GM08714 (cell line): ENCODE measurements around the gene ZBTB7A.

ENCODE experiments used
- H3K4me3 ChIP-seq: fragments of 200-500 bp; sonication (Bioruptor generic); 2 replicates; pipeline ENCODE4 v1.5.1; 2014; ENCODE audit warnings: mild to moderate bottlenecking, low read length, inconsistent platforms
- ZNF274 ChIP-seq: IDR thresholded peaks from 2 replicates; pipeline ENCODE4 v1.6.1; 2012; ENCODE audit warnings: mild to moderate bottlenecking, low read depth, low read length

The ZBTB7A gene

DNA sequence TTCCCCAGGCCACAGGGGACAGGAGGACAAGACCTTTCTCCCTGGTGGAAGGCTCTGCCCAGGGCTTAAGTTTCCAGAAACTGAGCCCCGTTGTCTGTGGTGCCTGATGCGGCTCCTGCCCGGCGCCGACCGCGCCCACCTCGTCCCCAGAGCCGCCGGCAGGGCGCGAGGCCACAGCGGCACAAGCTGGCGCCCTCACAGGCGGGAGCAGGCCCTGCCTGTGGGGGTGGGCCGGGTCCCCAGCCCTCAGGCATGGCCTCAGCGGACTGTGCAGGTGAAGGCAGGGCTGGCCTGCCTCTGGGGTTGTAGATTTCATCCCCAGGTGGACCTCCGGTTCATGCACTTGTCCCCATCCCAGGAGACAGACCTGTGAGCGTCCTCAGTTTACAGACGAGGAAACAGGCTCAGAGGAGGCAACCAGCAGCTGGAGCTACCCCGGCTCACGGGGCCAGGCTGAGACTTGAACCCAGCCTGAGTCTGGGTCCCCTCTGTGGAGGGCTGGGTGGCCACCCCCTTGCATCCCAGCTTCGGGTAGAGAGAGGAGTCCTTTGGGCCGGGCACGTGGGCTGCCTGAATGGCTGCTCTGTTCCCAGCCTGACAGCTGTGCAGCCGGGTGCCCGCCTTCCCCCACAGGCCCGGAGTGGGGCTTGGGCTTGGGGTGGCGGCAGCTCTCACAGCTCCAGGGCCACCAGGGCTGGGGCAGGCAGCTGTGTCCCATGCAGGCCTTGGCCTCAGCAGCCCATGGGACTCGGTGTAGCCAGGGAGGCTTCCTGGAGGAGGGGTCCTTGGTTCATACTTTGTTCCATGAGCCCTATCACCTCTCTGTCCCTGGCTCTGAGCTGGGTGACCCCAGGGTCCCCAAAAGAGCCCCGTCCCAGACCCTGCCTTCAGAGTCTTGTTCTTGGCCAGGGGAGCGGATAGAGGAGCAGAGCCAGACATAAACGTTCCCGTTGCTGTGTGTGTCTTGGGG is 32.4 kb downstream of the ZBTB7A start:
- TF ChIP-seq ZNF274, result no peak
- no peak overlapping the region for H3K4me3 ChIP-seq

- H3K4me3 ChIP-seq, result no peak overlapping the region
- TF ChIP-seq ZNF274, result no peak
Measured at GRCh38 chr19:4033028-4033956, 33.4 kb downstream of the ZBTB7A start.

- no peak for TF ChIP-seq ZNF274
- no peak overlapping the region for H3K4me3 ChIP-seq
Measured at GRCh38 chr19:4032436-4032835, 34.3 kb downstream of the ZBTB7A start.

- H3K4me3 ChIP-seq, result no peak overlapping the region
- no peak for TF ChIP-seq ZNF274
Measured at GRCh38 chr19:4031420-4031819, 35.3 kb downstream of the ZBTB7A start.

GRCh38 chr19:4030981-4031380 is 35.7 kb downstream of the ZBTB7A start:
- TF ChIP-seq ZNF274, result no peak
- H3K4me3 ChIP-seq, result no peak overlapping the region

GRCh38 chr19:4030552-4030951 is 36.1 kb downstream of the ZBTB7A start:
- no peak for TF ChIP-seq ZNF274
- no peak overlapping the region for H3K4me3 ChIP-seq

- no peak overlapping the region for H3K4me3 ChIP-seq
- TF ChIP-seq ZNF274, result no peak
Measured at GRCh38 chr19:4029247-4029614, 37.5 kb downstream of the ZBTB7A start.

DNA sequence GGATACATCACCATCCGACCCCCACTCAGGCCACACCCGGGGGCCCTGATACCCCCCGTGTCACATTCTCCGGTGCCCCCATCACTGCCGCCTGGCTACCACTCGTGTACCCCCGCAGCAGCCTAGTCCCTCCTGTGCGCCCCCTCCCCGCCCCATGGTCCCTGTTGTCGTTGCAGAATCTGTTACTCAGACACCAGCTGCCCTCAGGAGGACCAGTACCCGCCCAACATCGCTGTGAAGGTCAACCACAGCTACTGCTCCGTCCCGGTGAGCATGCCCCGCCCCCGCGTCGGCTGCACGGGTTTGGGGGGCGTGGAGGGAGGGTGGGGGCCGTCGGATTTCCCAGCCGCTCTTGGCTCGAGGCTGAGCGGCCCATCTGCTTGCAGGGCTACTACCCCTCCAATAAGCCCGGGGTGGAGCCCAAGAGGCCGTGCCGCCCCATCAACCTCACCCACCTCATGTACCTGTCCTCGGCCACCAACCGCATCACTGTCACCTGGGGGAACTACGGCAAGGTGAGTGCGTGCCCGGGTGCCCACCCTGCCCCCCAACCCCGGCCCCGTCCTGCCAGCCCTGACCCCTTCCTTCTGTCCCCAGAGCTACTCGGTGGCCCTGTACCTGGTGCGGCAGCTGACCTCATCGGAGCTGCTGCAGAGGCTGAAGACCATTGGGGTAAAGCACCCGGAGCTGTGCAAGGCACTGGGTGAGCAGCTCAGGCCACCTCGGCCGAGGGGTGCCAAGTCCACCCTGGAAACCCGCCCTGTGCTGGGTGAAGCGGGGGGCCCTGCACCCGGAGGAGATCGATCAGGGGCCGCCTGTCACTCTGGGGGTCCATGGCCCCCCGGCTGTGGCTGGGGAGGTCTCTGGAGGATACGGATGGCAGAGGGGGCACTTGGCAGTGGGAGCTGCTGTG is 38.1 kb downstream of the ZBTB7A start:
- TF ChIP-seq ZNF274, result no peak
- no peak overlapping the region for H3K4me3 ChIP-seq

- no peak overlapping the region for H3K4me3 ChIP-seq
- TF ChIP-seq ZNF274, result no peak
Measured at GRCh38 chr19:4027146-4027545, 39.6 kb downstream of the ZBTB7A start.

DNA sequence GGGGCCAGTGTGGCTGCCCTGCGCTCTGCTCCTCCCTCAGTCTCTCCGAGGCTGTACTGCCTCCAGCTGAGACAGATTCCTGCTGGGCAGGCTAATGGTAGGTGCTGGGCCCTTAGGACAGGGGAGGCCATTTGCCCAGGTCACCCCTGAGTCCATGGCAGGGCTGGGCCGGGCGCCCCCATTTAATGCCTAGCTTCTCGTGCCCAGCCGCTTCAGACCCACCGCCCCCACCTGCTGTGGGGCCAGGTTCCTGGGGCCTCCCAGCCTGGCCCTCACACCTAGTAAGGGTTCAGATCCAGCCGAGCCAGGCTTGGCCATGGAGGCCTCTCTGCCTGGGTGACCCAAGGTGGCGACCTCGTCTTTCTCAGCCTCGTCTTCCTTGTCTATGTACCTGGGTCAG is 41.4 kb downstream of the ZBTB7A start:
- TF ChIP-seq ZNF274, result no peak
- no peak overlapping the region for H3K4me3 ChIP-seq

DNA sequence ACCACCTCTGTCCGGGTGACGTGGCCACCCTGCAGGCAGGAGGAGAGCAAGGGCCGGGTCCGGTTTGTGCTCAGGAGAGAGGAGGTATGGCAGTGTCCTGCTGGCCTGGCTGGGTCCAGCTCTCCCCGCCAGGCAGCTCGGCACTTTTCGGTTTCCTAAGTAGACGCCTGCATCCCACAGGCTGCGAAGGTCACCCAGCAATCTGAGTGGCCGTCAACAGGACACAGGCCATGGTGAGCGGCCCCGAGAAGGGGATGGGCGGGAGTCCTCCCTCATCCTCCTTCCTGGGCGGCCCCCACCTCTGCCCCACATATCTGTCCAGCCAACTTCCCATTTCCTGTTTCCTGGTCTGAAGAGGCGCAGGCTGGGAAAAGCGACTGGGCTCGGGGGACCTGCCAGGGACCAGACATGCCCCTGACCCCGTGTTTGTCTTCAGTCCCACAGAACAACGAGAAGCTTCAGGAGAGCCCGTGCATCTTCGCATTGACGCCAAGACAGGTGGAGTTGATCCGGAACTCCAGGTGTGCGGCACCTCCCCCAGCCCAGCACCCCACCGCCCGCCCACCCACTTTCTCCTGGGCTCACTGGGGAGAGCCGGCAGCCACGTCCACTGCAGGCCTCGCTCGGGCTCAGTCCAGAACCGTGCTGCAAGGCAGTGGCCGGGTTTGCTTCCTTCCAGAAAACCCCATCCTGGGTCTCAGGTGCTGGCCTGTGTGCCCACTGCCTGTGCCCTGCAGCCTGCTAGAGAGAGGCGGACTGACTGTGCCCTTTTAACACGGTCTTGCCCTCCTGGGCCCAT is 42.9 kb downstream of the ZBTB7A start:
- no peak overlapping the region for H3K4me3 ChIP-seq
- no peak for TF ChIP-seq ZNF274

DNA sequence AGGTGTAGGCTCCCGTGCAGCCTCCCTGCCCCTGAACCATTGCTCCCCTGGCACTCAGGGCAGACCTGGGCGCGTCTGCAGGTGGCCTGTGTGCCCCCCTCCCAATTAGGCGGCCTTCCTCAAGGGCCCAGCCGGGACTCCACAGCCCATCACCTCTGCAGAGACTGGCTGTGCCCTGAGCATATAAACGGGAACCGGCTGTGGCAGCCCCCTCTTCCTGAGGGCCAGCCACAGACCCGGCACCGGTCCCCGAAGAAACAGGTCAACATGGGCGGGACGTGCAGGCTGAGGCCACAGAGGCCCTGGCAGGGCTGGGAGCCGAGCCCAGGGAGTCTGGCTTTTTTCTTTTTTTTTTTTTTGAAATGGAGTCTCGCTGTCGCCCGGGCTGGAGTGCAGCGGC is 47.1 kb downstream of the ZBTB7A start:
- TF ChIP-seq ZNF274, result no peak
- H3K4me3 ChIP-seq, result no peak overlapping the region
